NCI-H2227 (cell line): Measurements from ENCODE around the gene RAB27B.

ENCODE experiments used
- DNase-seq: peaks from one replicate; lab custom pipeline; 2025; ENCODE audit not compliant: unreplicated experiment; lab: John Stamatoyannopoulos, UW

The RAB27B gene

GRCh38 chr18:54906331-54907185, 78.3 kb downstream of the RAB27B start:
- no peak for DNase-seq

GRCh38 chr18:54909538-54909937, 81.3 kb downstream of the RAB27B start:
- no peak for DNase-seq

GRCh38 chr18:54910161-54910919, 82.1 kb downstream of the RAB27B start:
- no peak for DNase-seq

- DNase-seq, result no peak
These were observed 83.3 kb downstream of the RAB27B start for GRCh38 chr18:54911551-54911950.

- no peak for DNase-seq
These were observed 86.5 kb downstream of the RAB27B start for GRCh38 chr18:54914816-54915215.

GRCh38 chr18:54916507-54916906, 88.2 kb downstream of the RAB27B start:
- DNase-seq, result no peak

GRCh38 chr18:54918060-54918459, 89.8 kb downstream of the RAB27B start:
- no peak for DNase-seq

- DNase-seq, result no peak
These were observed 91.1 kb downstream of the RAB27B start for GRCh38 chr18:54919412-54919811.

- no peak for DNase-seq
These were observed 95.2 kb downstream of the RAB27B start for GRCh38 chr18:54923339-54923956.

- DNase-seq, result no peak
These were observed 96.7 kb downstream of the RAB27B start for GRCh38 chr18:54924948-54925347.

GRCh38 chr18:54926593-54927325, 98.5 kb downstream of the RAB27B start:
- no peak for DNase-seq

- no peak for DNase-seq
These were observed 100.0 kb downstream of the RAB27B start for GRCh38 chr18:54928236-54928635.

- DNase-seq, result no peak
These were observed 102.9 kb downstream of the RAB27B start for GRCh38 chr18:54931152-54931551.

GRCh38 chr18:54932472-54932871, 104.2 kb downstream of the RAB27B start:
- no peak for DNase-seq

GRCh38 chr18:54938506-54938905, 110.2 kb downstream of the RAB27B start:
- DNase-seq, result no peak

GRCh38 chr18:54939361-54939917, 111.2 kb downstream of the RAB27B start:
- no peak for DNase-seq

- DNase-seq, result no peak
These were observed 113.9 kb downstream of the RAB27B start for GRCh38 chr18:54942144-54942543.

- DNase-seq, result no peak
These were observed 114.3 kb downstream of the RAB27B start for GRCh38 chr18:54942569-54942968.
